Testis (tissue), 3 donors: Measurements from ENCODE around the gene PRR15L. TPM values are rescaled to one million over a fixed set of nuclear protein-coding genes. Genes with fewer than 3 reads are reported as not detected.
"Not testable (repeated sequence)": the region's sequence is repeated elsewhere in the genome, so short reads cannot be mapped to it uniquely, and the experiment has no call there.

Experiments
- DNase-seq: peaks from one replicate; pipeline ENCODE4 v3.0.0-alpha.2; 2019
- H3K27ac ChIP-seq, 2 donors: fragments of 200-600 bp; sonication (generic); one replicate each; pipeline ENCODE4 v1.5.1; 2019
- H3K27me3 ChIP-seq: fragments of 200-600 bp; sonication (generic); one replicate; pipeline ENCODE4 v1.5.1; 2019
- H3K36me3 ChIP-seq: fragments of 200-600 bp; sonication (generic); one replicate; pipeline ENCODE4 v1.5.1; 2017; ENCODE audit warnings: low read depth; ENCODE audit errors: missing control alignments
- H3K4me1 ChIP-seq: fragments of 200-600 bp; sonication (generic); one replicate; pipeline ENCODE4 v1.5.1; 2019
- H3K4me3 ChIP-seq, 2 donors: fragments of 200-600 bp; sonication (generic); one replicate each; pipeline ENCODE4 v1.5.1; 2017 to 2019
- H3K9me3 ChIP-seq: fragments of 200-600 bp; sonication (generic); one replicate; pipeline ENCODE4 v1.5.1; 2017
- CTCF ChIP-seq, 3 experiments: fragments of 450-650 bp in 2 of 3; fragments of 200-600 bp in 1 of 3; sonication (generic) in 1 of 3; IDR thresholded peaks; one replicate each; pipeline ENCODE4 v1.5.1; 2016 to 2019; ENCODE audit warnings: antibody characterized with exemption in 3 of 3, mild to moderate bottlenecking in 2 of 3, moderate library complexity in 1 of 3
- POLR2A ChIP-seq: fragments of 450-650 bp; IDR thresholded peaks from one replicate; pipeline ENCODE4 v1.6.1; 2017; ENCODE audit warnings: antibody characterized with exemption, mild to moderate bottlenecking, moderate library complexity
- WGBS, 2 donors: methylation state at CpG; one replicate each; pipeline ENCODE4 v1.1.5; 2018; 5-methylcytosine and 5-hydroxymethylcytosine counted together
- intact Hi-C: fragments of 100-400 bp; cut with DNase I; formaldehyde crosslinking; loops from one replicate; pipeline ENCODE4 v1.15.1; 2023; ENCODE audit warnings: low total_unique reads
- polyA plus RNA-seq: library from polyadenylated mRNA; stranded (reverse); fragments of 350-450 nt; fragmentation: Illumina TruSeq; extraction: RNeasy Lipid Tissue Mini Kit (QIAGEN cat#74804); gene quantifications from one replicate; pipeline ENCODE4 v1.2.3, GENCODE V29; 2014; ENCODE audit warnings: low read depth, low replicate concordance; ENCODE audit not compliant: insufficient read depth
- total RNA-seq, 2 donors: library from RNA; depleted of rRNA; stranded (reverse); fragments of >200 nt; gene quantifications; one replicate each; pipeline ENCODE4 v1.2.3, GENCODE V29; 2016

PRR15L gene
- total and polyA plus RNA-seq, 3 donors from 2014 or later = 0.55 to 6.2 (median 2.5) TPM

GRCh38 chr17:47935961-47936360 lies 21.7 kb downstream of the PRR15L start:
- Histone ChIP-seq H3K9me3 (no peaks in the 10 kb centered on the region), H3K4me3 (no peak overlapping the region), H3K4me1 (peaks cover 11% of the 10 kb centered on the region), H3K36me3 (no peaks in the 10 kb centered on the region), H3K27ac (no peak overlapping the region), H3K27me3 (no peaks in the 10 kb centered on the region)
- intact Hi-C loops = no loop called here
- TF ChIP-seq POLR2A (no peak), CTCF (IDR thresholded peaks at IDR 0.05) (no peak)
- no peak for DNase-seq
- WGBS, 2 donors = 67 to 70% methylated on average over 5 of the region's 5 CpGs

- H3K36me3 ChIP-seq, H3K9me3 ChIP-seq, H3K4me1 ChIP-seq, H3K4me3 ChIP-seq, intact Hi-C loops, DNase-seq, H3K27me3 ChIP-seq, H3K27ac ChIP-seq: not testable (repeated sequence)
- 80 to 81% methylated on average over 3 of the region's 3 CpGs for WGBS, 2 donors
These were observed 22.2 kb downstream of the PRR15L start for GRCh38 chr17:47935468-47935867.

GRCh38 chr17:47934856-47935255 lies 22.8 kb downstream of the PRR15L start:
- Histone ChIP-seq H3K4me1 (peaks cover 7% of the 10 kb centered on the region), H3K36me3 (no peaks in the 10 kb centered on the region), H3K27me3 (no peaks in the 10 kb centered on the region), H3K4me3 (no peak overlapping the region), H3K27ac (no peak overlapping the region), H3K9me3 (no peaks in the 10 kb centered on the region)
- WGBS, 2 donors = 90 to 100% methylated on average over 1 of the region's 1 CpG
- no peak for TF ChIP-seq CTCF (IDR thresholded peaks at IDR 0.05)
- no peak for TF ChIP-seq POLR2A
- DNase-seq = no peak
- intact Hi-C loops = no loop called here

- no peak overlapping the region for H3K4me3 ChIP-seq
- intact Hi-C loops = no loop called here
- peaks cover 8% of the 10 kb centered on the region for H3K4me1 ChIP-seq
- DNase-seq = no peak
- H3K9me3 ChIP-seq = no peaks in the 10 kb centered on the region
- no peaks in the 10 kb centered on the region for H3K27me3 ChIP-seq
- no peak overlapping the region for H3K27ac ChIP-seq
- WGBS, 2 donors = 83 to 91% methylated on average over 4 of the region's 4 CpGs
- no peak for TF ChIP-seq CTCF (IDR thresholded peaks at IDR 0.05)
- no peak for TF ChIP-seq POLR2A
- H3K36me3 ChIP-seq = no peaks in the 10 kb centered on the region
These were observed 25.8 kb downstream of the PRR15L start for GRCh38 chr17:47931848-47932247.

GRCh38 chr17:47929218-47930000 lies 28.3 kb downstream of the PRR15L start:
- Histone ChIP-seq H3K36me3 (no peaks in the 10 kb centered on the region), H3K27ac (no peak overlapping the region)

More at GRCh38 chr17:47929218-47930000, 28.3 kb downstream of the PRR15L start:
- H3K4me3 ChIP-seq = no peak overlapping the region
- DNase-seq = peak; percentile 46
- no peaks in the 10 kb centered on the region for H3K27me3 ChIP-seq
- WGBS, 2 donors = 43 to 51% methylated on average over 10 of the region's 10 CpGs
- TF ChIP-seq POLR2A (no peak), CTCF (IDR thresholded peaks at IDR 0.05) (no peak)
- H3K4me1 ChIP-seq = peaks cover 8% of the 10 kb centered on the region
- H3K9me3 ChIP-seq = no peaks in the 10 kb centered on the region
- intact Hi-C loops = no loop called here
